Right ventricle myocardium inferior (tissue), 1 donor: Measurements from ENCODE around the gene ARFGAP1. TPM values are rescaled to one million over a fixed set of nuclear protein-coding genes. Genes with fewer than 3 reads are reported as not detected.
"Not testable (repeated sequence)": the region's sequence is repeated elsewhere in the genome, so short reads cannot be mapped to it uniquely, and the experiment has no call there.

Source experiments
- ATAC-seq: fragments of 200-7000 bp; cut with Tn5 transposase; one replicate; pipeline ENCODE4 v1.9.1; 2020; ENCODE audit warnings: mild to moderate bottlenecking, moderate library complexity
- DNase-seq: peaks from one replicate; pipeline ENCODE4 v3.0.0; 2021; ENCODE audit errors: missing footprints
- intact Hi-C: fragments of 100-400 bp; cut with DNase I; formaldehyde crosslinking; loops from one replicate; pipeline ENCODE4 v1.11.0; 2022
- total RNA-seq: library from RNA; stranded (reverse); fragmentation: NEBNext Ultra II Directional; extraction: Animal tissue kit (Norgen Biotek cat#: 25700); gene quantifications from one replicate; pipeline ENCODE4 v1.2.1, GENCODE V29; 2021
- donor health status: DM: no; HTN: yes; CAD: no; lungs with severe emphysema.

The ARFGAP1 gene
- total RNA-seq, 1 donor from 2014 or later = 28.8 TPM

DNA sequence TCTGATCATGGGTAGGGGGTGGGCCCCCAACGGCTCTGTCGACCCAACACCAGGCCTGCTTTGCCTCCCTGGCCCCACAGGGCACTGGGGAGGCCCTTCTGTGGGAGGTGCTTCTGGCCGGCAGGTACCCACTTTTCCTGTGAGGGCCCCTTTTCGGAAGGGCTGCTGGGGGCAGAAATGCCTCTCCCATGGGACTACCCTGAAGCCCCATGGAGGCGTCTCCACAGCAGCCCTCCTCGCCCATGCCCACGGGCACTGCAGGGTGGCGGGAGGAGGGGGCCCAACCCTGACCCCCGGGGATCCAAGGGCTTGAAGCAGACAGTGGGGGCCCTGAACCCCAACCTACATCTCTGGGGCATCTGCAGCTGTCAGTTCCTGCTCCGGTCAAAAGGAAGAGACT lies 34.6 kb upstream of the ARFGAP1 start:
- DNase-seq = no peak
- no peak for ATAC-seq
- intact Hi-C loops = no loop called here

DNA sequence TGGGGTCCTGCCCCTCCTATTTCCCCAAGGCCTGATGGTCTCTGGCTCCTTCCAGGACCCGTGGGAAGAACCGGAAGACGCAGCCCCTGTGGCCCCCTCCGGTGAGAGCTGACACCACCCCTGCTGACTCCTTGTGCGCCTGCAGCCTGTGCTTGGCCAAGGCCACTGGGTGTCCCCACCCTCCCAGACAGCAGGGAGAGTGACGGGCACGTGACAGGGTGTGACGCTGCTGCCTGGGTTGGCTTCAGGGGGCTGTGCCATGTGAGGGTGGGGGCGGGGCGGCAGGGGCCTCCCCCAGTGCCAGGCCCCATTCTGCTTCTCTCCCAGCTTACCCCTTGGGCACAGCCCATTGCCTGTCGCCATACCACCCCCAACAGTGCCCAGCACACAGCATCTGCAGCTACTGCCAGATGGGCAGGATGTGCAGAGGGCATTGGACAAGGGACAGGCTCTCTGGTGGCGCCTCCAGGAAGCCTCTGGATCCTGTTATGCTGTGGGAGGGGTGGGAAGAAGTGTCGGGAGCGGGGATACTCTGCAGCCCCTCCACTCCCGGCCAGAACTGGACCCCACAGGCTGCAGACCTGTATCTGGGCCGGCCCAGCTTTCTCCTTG lies 34.0 kb upstream of the ARFGAP1 start:
- ATAC-seq = no peak
- DNase-seq = no peak
- intact Hi-C loops = no loop called here

GRCh38 chr20:63239431-63239830 lies 33.2 kb upstream of the ARFGAP1 start:
- DNase-seq (no peak), ATAC-seq (no peak)
- intact Hi-C loops = no loop called here

DNA sequence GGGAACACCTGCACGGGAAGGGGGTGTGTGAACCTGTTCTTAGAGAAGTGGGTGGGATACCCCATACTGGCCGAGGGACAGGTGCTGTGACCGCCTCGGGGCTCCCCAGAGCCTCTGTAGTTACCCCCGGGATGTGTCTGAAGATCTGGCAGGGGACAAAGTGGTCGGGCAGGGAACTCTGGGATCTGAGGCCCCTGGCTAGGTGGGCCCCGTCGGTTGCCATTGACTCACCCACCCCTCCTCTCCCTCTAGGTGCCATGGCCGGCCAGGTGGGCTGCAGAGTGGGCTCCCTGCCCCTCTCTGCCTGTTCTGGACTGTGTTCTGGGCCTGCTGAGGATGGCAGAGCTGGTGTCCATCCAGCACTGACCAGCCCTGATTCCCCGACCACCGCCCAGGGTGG lies 32.6 kb upstream of the ARFGAP1 start:
- intact Hi-C loops = no loop called here
- DNase-seq (no peak), ATAC-seq (no peak)

DNA sequence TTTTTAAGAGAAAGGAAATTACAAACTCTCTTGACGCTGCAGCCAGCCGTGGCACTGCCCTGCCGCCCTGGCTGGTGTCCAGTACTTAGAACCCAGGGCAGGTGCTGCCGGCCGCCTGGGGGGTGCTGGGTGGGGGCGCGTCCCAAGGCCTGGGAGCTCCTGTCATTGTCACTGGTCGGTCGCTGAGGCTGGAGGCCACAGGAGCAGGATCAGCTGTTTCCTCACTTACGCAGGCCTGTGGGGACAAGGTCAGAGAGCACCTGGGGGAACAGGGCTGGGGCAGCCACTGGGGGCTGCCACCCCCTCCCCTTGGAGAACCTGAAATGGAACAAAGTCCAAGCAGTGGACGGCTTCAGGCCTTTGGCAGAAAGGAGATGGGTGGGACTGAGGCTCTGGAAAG lies 31.3 kb upstream of the ARFGAP1 start:
- intact Hi-C loops = no loop called here
- no peak for ATAC-seq
- DNase-seq = no peak

GRCh38 chr20:63242736-63243135 lies 29.9 kb upstream of the ARFGAP1 start:
- intact Hi-C loops = no loop called here
- no peak for ATAC-seq
- DNase-seq = no peak

DNA sequence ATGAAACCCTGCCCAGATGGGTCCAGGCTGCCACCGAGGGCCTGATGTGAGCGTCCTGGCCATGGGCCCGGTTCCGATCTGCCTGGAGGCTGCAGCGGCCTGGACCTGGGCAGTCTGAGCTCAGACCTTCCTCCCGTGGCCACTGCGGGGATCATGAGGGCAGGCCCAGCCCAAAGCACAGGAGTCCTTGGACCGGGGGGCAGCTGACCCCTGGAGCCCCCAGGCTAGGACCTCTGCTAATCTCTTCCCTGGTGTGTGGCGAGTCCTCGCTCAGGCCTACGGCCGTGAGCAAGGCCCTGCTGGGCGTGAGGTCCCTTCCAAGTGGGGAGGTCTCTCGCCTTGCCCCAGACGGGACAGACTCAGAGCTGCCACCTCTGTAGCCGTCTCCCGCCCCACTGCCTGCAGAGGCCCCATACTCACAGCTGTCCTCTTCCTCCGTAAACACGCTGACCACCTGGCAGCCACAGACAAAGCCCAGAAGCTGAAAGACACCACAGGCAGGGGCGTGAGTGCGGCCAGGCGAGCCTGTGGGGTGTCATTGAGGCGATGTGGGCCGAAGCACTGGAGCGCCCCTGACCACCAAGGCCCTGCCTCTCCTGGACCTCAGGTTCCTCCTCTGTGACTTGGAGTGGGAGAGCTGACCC lies 28.9 kb upstream of the ARFGAP1 start:
- no peak for DNase-seq
- intact Hi-C loops = no loop called here
- no peak for ATAC-seq

GRCh38 chr20:63244468-63244867 lies 28.1 kb upstream of the ARFGAP1 start:
- intact Hi-C loops = no loop called here
- ATAC-seq = no peak
- no peak for DNase-seq

DNA sequence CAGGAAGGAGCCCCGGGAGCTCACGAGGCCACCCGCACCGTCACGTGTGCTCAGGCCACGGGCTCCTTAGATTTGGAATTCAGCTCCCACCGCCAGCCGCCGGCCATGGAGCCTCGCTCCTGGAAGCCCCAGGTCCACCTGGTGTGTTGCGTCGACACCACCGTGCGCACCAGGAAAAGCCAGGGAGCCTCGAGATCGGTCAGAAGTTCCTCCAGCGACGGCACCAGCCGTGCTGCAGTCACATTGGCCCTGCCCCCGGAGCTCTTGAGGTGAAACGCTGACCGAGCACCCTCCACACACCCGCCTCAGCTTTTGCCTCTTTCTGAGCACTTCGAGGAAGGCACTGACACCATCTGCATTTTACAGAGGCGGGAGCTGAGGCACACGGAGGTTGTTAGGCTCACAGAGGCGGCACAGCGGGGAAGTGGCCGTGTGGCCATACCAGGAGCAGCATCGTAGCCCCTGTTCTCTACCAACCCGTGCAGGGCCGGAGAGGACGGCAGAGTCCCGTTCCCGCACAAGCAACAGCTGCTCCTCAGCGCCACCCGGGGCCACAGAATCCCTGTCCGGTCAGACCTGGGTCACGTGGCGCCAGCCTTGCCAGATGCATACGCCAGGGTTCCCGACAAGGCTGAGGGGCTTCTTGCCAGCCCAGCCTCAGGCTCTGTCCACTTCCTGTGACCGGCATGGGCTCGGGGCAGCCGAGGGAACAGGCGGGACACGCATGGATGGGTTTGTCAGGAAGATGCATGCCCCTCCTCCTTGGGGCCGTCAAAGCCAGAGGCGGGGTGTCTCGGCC lies 25.9 kb upstream of the ARFGAP1 start:
- ATAC-seq (no peak), DNase-seq (no peak)
- intact Hi-C loops = no loop called here

- intact Hi-C loops = no loop called here
- DNase-seq (no peak), ATAC-seq (no peak)
Observed at GRCh38 chr20:63247671-63248228, 24.9 kb upstream of the ARFGAP1 start.

GRCh38 chr20:63248835-63249591 lies 23.6 kb upstream of the ARFGAP1 start:
- intact Hi-C loops = no loop called here
- DNase-seq (no peak), ATAC-seq (no peak)

DNA sequence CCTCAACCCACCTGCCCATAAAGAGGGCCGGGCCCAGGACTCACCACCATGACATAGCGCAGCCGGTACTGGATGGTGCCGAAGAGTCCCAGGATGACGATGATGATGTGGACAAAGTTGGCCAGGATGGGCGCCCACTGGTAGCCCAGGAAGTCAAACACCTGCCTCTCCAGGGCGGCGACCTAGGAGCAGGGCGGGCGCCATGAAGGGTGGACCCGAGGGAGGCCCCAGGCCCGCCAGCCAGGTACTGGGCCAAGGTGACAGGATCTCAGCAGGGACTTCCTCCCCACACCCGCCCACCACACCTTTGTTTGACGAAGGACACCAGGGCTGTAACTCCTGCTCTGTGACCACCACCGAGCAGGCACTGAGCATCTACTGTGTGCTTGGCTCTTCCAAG lies 22.7 kb upstream of the ARFGAP1 start:
- no peak for ATAC-seq
- no peak for DNase-seq
- intact Hi-C loops = no loop called here

DNA sequence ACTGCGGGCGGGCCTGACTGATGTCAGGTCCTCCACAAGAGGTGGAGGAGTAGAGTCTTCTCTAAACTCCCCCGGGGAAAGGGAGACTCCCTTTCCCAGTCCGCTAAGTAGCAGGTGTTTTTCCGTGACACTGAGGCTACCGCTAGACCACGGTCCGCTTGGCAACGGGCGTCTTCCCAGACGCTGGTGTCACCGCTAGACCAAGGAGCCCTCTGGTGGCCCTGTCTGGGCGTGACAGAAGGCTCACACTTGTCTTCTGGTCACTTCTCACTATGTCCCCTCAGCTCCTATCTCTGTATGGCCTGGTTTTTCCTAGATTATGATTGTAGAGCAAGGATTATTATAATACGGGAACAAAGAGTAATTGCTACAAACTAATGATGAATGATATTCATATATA lies 21.3 kb upstream of the ARFGAP1 start:
- DNase-seq, intact Hi-C loops, ATAC-seq: not testable (repeated sequence)

DNA sequence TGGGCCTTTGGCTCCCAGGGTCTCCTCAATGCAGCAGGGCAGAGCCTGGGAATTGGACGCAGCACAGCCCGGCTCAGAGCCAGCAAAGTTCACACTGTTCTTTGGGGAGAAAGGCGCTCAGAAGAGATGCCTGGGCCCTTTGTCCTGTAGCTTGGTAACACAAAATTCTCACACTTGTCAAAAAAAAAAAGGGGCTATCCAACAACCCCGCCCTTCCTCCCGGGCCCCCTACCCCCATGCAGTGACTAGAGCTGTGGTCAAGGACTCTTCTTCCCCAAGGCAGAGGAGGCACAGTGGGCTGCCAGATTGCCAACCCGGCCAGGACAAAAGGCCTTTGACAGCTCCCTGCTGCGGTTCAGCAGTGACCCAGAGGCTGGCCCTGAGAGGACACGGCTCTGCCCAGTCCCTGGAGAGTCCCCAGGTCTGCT lies 20.3 kb upstream of the ARFGAP1 start:
- intact Hi-C loops = no loop called here
- DNase-seq (no peak), ATAC-seq (no peak)

GRCh38 chr20:63253065-63253437 lies 19.6 kb upstream of the ARFGAP1 start:
- DNase-seq = no peak
- intact Hi-C loops = no loop called here
- ATAC-seq = no peak

GRCh38 chr20:63253438-63254231 lies 19.0 kb upstream of the ARFGAP1 start:
- ATAC-seq = no peak
- intact Hi-C loops = no loop called here

GRCh38 chr20:63254232-63254605 lies 18.4 kb upstream of the ARFGAP1 start, which contains the start of gene NKAIN4:
NKAIN4 (minus strand) TSS chr20:63254463; CDS start chr20:63254450, 13 bp downstream.
- no peak for DNase-seq
- intact Hi-C loops = no loop called here
- no peak for ATAC-seq

More at GRCh38 chr20:63253438-63254231, 19.0 kb upstream of the ARFGAP1 start:
- DNase-seq = no peak

GRCh38 chr20:63254606-63255384 lies 17.8 kb upstream of the ARFGAP1 start:
- DNase-seq = no peak
- intact Hi-C loops = no loop called here
- no peak for ATAC-seq
